Chondrocyte (in vitro differentiated cells): ENCODE results near the gene SCN4A. TPM values are rescaled to one million over a fixed set of nuclear protein-coding genes. Genes with fewer than 3 reads are reported as not detected.
A peak's percentile ranks its signal among the peaks of the same experiment; 100 is the strongest.

Experiments used
- DNase-seq: peaks from one replicate; pipeline ENCODE4 v3.0.0; 2021; ENCODE audit warnings: mixed read lengths, low spot score
- H3K27ac Mint-ChIP-seq: one replicate; pipeline ENCODE4 v1.8.0; 2021; ENCODE audit warnings: mild to moderate bottlenecking, moderate library complexity, mixed read lengths; ENCODE audit not compliant: unreplicated experiment
- H3K27me3 Mint-ChIP-seq: 2 replicates; pipeline ENCODE4 v1.8.0; 2021; ENCODE audit warnings: low read depth, mixed read lengths
- H3K36me3 Mint-ChIP-seq: 2 replicates; pipeline ENCODE4 v1.8.0; 2021; ENCODE audit warnings: low read depth, mixed read lengths
- H3K4me1 Mint-ChIP-seq: 2 replicates; pipeline ENCODE4 v1.8.0; 2021; ENCODE audit warnings: low read depth, mild to moderate bottlenecking, mixed read lengths
- H3K4me3 Mint-ChIP-seq: one replicate; pipeline ENCODE4 v1.8.0; 2021; ENCODE audit warnings: mild to moderate bottlenecking, moderate library complexity, mixed read lengths; ENCODE audit not compliant: unreplicated experiment
- H3K9me3 Mint-ChIP-seq: 2 replicates; pipeline ENCODE4 v1.8.0; 2021; ENCODE audit warnings: low read depth, mixed read lengths
- total RNA-seq: library from RNA; stranded (reverse); gene quantifications from 3 replicates; pipeline ENCODE4 v1.2.1, GENCODE V29; 2021
- TF ChIP-seq, protein P1 (sequence below): fragments of 200-600 bp; sonication (generic); IDR thresholded peaks from 2 replicates; pipeline ENCODE4 v1.5.0; 2021; ENCODE audit warnings: antibody characterized with exemption, mild to moderate bottlenecking, moderate library complexity

Gene SCN4A
- total RNA-seq, 1 donor from 2014 or later, result not detected

DNA sequence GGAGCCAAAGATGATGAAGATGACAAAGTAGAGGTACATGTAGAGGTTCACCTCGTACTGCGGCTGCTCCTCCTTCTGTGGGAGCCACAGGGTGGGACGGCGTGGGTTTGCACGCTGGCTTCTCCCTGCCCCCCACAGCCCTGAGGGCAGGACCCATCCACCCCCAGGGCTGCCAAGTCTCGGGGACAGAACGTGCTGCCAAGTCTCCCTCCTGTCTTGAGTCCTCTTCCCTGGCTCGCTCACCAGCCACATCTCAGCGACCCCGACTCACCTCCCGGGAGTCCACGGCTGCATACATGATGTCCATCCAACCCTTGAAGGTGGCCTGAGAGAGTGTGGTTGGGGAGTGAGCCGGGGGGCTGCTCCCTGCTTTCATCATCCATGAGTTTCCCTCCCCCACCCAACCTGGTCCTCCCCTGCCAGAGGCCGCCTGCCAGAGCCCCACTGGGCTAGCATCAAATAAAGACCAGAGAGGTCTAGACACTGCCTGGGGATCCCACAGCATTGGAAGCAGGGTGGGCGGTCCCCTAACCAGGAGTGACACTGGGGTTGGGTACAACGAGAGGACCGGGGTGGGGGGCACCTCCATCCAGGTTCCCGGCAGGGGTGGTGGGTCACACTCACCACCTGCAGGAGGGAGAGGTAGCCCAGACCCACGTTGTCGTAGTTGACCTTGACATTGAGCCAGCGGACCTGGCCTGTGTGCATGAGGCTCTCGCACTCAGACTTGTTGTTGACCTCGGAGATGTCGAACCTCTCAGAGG is 27.8 kb downstream of the SCN4A start:
- no peaks in the 10 kb centered on the region for H3K9me3 Mint-ChIP-seq
- no peak overlapping the region for H3K4me3 Mint-ChIP-seq
- no peaks in the 10 kb centered on the region for H3K36me3 Mint-ChIP-seq
- H3K4me1 Mint-ChIP-seq, result no peaks in the 10 kb centered on the region
- DNase-seq, result no peak
- no peak overlapping the region for H3K27ac Mint-ChIP-seq
- TF ChIP-seq, protein P1, sequence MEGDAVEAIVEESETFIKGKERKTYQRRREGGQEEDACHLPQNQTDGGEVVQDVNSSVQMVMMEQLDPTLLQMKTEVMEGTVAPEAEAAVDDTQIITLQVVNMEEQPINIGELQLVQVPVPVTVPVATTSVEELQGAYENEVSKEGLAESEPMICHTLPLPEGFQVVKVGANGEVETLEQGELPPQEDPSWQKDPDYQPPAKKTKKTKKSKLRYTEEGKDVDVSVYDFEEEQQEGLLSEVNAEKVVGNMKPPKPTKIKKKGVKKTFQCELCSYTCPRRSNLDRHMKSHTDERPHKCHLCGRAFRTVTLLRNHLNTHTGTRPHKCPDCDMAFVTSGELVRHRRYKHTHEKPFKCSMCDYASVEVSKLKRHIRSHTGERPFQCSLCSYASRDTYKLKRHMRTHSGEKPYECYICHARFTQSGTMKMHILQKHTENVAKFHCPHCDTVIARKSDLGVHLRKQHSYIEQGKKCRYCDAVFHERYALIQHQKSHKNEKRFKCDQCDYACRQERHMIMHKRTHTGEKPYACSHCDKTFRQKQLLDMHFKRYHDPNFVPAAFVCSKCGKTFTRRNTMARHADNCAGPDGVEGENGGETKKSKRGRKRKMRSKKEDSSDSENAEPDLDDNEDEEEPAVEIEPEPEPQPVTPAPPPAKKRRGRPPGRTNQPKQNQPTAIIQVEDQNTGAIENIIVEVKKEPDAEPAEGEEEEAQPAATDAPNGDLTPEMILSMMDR, result no peak
- H3K27me3 Mint-ChIP-seq, result peaks cover 4% of the 10 kb centered on the region

DNA sequence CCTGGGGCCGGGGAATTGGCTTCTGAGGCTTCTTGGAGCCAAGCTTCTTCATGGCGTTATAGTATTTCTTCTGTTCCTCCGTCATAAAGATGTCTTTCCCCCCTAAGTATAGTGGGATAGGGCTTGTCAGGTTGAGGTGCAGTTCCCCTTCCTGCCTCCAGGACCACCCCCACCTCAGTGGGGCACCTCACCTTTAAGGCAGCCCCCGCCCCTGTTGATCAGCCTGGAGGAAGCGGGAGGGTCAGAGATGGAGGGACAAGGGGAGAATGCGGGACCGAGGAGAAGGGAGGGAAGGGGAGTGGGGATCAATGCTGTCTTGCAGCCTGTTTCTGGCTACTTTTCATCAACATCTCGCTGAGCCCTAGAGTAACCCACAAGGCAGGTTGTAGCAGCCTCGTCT is 29.0 kb downstream of the SCN4A start:
- H3K9me3 Mint-ChIP-seq, result no peaks in the 10 kb centered on the region
- DNase-seq, result no peak
- H3K27ac Mint-ChIP-seq, result no peak overlapping the region
- TF ChIP-seq, protein P1, result peak; percentile 27
- H3K4me1 Mint-ChIP-seq, result no peaks in the 10 kb centered on the region
- peaks cover 4% of the 10 kb centered on the region for H3K27me3 Mint-ChIP-seq
- no peak overlapping the region for H3K4me3 Mint-ChIP-seq
- H3K36me3 Mint-ChIP-seq, result no peaks in the 10 kb centered on the region

DNA sequence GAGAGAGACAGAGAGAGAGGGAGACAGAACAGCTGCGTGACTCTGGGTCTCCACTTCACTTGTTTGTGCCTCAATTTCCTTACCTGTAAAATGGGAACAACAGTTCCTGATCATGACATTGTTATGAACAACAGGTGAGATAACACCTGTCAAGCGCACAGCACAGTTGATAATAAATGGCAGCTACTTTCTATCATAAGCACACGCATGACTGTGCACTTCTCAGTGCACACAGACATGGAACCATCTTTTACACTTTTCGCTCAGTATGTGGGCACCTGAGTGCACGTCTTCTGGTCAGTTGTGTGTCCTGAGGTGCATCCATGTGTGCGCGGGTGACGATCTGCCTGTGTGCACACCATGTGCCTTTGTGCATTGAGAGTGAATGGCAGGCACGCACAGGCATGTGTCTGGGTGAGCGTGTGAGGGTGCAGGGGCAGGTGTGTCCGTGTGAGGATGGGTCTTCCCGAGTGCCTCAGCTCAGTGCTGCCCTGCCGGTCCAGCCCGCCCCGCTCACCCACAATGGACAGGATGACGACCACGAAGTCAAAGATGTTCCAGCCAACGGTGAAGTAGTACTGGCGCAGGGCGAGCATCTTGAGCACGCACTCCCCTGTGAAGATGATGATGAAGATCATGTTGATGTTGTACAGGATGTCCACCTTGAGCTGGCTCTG is 30.3 kb downstream of the SCN4A start:
- Mint-ChIP-seq H3K9me3 (no peaks in the 10 kb centered on the region), H3K27ac (no peak overlapping the region), H3K4me3 (no peak overlapping the region), H3K36me3 (no peaks in the 10 kb centered on the region), H3K4me1 (no peaks in the 10 kb centered on the region), H3K27me3 (peaks cover 4% of the 10 kb centered on the region)
- TF ChIP-seq, protein P1, result no peak
- DNase-seq, result no peak

DNA sequence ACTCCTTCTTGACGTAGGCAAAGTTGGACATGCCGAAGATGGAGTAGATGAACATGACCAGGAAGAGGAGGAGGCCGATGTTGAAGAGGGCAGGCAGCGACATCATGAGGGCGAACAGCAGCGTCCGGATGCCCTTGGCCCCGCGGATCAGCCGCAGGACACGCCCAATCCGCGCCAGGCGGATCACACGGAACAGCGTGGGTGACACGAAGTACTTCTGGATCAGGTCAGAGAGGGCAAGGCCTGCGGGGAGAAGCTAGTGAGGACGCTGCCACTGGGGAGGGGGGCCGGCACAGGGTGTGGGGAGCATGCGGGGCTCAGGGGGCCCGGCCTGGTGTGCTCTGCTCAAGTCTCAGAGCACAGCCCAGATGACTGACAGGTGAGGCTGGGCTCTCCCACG is 31.0 kb downstream of the SCN4A start:
- Mint-ChIP-seq H3K36me3 (no peaks in the 10 kb centered on the region), H3K4me1 (no peaks in the 10 kb centered on the region), H3K4me3 (no peak overlapping the region), H3K27me3 (peaks cover 4% of the 10 kb centered on the region), H3K27ac (no peak overlapping the region), H3K9me3 (no peaks in the 10 kb centered on the region)
- TF ChIP-seq, protein P1, result no peak
- no peak for DNase-seq

DNA sequence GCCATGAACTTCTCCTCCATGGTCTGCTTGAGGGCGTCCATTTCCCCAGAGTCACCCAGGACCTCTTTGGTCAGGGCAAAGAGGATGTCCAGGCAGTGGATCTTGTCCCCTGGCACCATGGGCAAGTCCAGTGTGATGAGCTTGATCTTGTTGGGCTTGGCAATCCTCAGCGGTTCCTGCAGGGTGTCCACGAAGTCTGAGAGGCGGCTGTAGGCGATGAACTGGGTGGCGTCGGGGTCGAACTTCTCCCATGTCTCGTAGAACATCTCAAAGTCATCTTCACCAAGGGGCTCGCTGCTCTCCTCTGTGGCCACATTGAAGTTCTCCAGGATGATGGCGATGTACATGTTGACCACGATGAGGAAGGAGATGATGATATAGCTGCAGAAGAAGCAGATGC is 31.6 kb downstream of the SCN4A start:
- TF ChIP-seq, protein P1, result no peak
- no peak overlapping the region for H3K4me3 Mint-ChIP-seq
- no peak for DNase-seq
- H3K4me1 Mint-ChIP-seq, result no peaks in the 10 kb centered on the region
- H3K27ac Mint-ChIP-seq, result no peak overlapping the region
- no peaks in the 10 kb centered on the region for H3K36me3 Mint-ChIP-seq
- H3K9me3 Mint-ChIP-seq, result no peaks in the 10 kb centered on the region
- peaks cover 5% of the 10 kb centered on the region for H3K27me3 Mint-ChIP-seq
